DMS114 treated with DMSO at 0.1 percent for 48 hours (cell line): Measurements from ENCODE around the gene TCERG1L.

Experiments
- DNase-seq: peaks from one replicate; lab custom pipeline; 2025; ENCODE audit not compliant: unreplicated experiment; lab: John Stamatoyannopoulos, UW

Gene TCERG1L

DNA sequence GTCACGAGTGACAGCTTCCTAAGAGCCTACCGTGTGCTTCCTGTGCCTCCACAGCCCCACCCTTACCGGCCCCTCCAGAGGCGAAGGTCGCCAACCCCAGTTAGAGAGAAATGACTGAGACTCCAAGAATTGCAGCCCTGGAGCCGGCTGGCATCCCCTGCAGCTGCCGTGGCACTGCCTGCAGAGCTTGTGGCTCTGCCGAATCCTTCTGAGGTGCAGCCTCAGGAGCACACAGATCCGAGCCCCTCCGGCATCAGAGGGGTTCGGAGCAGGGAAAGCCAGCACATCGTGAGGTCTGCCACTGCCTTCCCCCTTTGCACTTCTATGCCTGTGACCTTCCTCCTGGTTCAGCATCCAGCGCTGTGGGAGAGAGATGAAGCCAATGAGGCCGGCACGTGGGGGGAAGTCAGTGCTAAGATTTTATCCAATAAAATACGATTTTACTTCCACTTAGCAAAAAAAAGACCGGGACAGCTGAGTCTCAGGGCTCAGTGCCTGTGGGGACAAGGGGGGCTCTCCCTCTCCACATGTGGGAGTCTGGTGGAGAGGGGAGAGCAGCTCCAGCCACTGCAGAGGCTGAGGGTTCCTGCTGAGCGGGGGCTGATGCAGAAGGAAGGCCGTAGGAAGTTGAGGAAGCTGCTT lies 80.1 kb downstream of the TCERG1L start:
- DNase-seq = no peak

GRCh38 chr10:131230641-131231322 lies 80.7 kb downstream of the TCERG1L start:
- no peak for DNase-seq

DNA sequence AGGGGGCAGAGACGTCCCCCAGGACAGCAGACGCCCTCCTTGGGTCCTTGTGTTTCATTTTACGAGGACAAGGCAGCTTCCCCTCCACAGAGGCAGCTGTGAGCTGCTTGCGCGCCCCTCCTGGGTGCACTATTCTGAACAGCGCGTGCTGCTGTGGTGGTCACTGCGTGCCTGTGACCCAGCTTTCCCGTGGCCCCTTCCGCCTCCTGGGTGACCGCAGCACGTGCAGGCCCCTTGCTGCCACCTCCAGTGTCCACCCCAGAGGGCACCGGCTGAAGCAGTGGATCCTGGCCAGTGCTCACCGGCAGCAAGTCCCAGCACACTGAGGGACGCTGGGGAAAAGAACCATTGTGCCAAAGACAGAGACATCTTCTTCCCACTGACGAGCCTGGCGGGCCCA lies 81.4 kb downstream of the TCERG1L start:
- DNase-seq = no peak

DNA sequence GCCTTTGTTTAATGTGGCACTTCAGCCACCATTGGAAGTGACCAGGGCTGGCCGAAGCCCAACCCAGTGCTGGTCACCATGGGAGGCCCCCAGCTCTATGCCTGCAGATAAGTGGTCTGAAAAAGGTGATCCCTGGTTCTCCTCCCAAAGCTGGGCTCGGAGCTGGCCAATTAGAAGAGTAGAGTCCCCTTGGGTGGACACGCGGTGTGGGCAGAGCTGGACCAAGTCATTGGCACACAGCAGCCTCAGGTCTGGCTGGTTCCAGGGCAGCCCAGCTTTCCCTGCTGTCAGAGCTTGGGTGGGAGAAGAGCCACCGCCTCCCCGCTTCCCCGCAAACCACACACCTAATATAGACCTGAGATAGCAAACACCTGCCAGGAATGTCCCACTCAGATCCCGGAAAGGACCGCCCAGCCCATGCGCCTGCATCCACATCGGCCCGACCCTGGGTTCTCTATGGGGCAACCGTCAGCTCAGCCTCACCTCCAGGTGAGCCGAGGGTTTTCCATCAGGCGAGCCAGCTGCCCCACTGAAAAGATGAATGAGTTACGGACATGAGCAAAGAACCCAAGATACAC lies 84.3 kb downstream of the TCERG1L start:
- DNase-seq = no peak

DNA sequence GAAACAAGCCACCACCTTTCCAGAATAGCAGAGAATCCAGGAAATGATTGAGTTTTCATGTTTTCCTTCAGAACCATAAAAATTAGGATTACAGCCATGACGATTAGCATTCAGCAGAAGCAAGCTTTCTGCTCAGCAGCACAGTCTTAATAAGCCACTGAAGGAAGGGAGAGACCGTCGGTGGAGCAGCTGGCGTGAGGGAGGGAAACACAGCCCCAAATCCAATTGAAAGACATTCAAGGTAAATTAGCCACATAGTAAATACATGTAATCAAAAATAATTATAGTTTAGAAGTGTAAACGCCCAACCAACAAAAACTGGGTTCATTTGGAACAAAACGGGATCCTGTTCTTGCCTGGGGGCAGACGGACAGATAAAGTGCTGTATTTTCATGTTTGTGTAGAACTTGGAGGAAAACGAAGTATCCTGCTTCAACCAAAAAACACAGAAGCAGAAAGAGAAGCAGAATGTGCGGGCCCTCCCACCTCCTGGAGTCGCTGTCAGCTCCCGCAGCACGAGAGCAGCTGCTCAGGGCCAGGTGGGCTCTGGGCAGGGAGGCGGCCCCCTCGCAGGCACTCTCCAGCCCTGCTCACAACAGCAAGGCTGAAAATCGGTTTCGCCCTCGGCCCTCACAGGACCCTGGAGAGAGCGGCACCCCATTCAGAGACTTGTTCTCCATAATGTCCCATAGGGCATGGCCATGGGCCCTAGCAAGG lies 84.9 kb downstream of the TCERG1L start:
- DNase-seq = no peak

- no peak for DNase-seq
These were observed 87.4 kb downstream of the TCERG1L start for GRCh38 chr10:131224106-131224505.

DNA sequence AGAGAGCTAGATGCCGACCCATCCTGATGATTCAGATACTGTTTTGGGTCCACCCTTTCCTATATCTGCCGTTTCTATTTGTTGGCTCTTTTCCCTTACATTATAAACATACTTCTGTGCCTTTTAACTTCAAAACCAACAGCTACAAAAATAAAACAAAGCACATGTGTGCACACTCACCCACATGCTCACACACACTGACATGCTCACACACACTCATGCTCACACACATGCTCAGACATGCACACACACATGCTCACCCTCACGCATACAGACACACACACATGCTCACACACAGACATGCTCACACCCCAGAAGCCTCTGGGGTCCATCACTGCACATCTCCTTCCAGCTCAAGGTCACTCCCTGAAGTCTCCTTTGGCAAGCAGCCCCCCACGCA lies 88.1 kb downstream of the TCERG1L start:
- no peak for DNase-seq

GRCh38 chr10:131222986-131223385 lies 88.5 kb downstream of the TCERG1L start:
- no peak for DNase-seq

DNA sequence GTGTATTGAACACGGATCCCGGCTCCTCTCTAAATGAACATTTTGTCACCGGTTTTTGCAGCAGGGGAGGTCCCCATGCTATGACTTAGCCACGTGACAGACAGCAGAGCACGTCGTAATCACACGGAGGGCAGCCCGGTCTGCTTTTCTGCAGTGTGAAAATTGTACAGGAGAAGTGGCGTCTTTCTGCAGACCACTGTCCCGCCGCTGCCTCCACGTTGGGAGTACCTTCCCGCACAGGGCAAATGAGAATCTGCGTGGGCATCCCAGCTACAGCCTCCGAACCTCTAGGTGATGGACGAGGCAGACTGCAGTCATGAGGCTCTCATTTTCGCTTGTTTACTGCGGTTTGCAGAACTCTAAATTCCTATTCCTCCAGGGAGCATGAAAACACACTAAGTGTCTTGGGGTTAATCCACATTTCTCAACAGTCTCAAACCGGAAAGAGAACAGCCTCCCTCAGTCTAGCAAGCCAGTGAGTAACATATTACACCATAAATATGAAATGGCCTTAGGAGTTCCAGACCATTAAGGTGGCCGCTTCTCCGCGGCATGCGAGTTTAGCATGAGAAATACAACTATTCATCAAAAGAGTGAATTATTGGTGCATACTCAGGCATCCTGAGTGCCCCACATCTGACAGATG lies 89.8 kb downstream of the TCERG1L start:
- no peak for DNase-seq

DNA sequence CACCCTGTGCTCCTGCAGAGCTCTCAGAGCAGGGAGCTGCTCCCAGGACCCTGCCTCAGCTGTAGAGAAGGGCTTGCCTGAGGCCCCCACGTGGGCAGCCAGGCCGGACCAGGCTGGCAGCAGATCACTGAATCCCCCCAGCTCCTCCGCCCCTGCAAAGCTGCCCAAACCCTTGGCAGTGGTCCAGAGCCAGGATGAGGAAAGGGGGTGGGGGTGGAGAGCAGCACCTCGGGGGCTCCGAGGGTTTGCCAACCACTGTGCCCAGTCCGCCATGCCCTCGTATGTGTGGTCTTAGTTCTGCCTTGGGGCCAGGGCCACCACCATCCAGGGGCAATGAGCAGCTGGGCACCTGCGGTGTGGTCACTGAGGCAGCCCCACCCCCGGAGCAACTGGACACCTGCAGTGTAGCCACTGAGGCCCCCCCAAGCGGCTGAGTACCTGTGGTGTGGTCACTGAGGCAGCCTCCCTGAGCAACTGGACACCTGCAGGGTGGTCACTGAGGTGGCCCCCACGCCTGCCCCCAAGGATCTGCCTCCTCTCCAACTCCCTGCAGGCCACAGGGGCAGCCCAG lies 90.8 kb downstream of the TCERG1L start:
- no peak for DNase-seq

- DNase-seq = no peak
These were observed 91.5 kb downstream of the TCERG1L start for GRCh38 chr10:131219955-131220489.

DNA sequence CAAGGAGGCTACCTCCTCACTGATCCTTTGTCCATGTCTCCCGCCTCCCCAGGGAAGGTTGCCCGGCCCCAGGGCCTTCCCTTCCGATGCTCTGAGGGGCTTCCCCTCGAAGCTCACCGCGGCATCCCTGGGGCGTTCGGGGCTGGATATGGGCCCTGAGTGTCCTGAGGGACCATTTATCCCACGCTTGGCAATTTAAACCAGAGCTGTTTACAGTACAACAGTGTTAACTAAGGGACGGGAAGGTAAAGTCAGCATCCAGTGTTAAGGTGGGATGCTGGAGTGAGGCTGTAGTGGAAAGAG lies 92.0 kb downstream of the TCERG1L start:
- DNase-seq = no peak

DNA sequence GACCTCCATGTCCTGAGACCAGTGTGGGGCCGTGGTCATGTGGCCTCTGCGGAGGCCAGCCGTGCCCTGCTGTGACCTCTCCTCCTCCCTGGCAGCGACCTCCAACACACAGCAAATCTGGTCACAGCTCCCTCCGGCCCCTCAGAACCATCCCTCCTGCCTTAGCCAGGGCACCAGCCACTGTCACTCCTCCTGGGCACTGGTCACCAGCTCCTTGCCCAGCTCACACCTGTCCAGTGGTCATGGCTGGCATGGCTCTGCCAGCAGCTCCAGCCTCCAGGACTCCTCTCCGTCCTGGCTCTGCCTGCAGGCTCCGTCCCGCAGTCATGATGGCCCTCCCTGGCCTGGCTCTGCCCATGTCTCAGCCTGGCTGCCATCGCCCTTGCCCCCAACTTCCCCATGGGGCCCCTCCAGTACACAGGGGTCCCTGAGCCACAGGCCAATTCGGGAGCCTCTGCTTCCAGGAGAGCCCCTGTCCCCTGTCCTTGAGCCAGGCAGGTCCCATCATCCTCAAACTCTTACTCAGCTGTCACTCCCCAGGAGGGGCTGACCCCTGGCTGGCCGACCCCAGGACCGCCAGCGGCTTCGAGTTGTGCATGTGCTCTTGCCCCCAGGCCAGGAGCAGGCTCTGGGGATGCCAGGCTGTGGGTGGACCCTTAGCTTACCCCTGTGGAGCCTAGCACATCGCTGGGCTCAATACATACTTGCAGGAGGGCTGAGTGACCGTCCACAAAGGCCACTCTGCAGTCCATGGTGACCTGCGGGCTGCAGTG lies 92.5 kb downstream of the TCERG1L start:
- DNase-seq = no peak

DNA sequence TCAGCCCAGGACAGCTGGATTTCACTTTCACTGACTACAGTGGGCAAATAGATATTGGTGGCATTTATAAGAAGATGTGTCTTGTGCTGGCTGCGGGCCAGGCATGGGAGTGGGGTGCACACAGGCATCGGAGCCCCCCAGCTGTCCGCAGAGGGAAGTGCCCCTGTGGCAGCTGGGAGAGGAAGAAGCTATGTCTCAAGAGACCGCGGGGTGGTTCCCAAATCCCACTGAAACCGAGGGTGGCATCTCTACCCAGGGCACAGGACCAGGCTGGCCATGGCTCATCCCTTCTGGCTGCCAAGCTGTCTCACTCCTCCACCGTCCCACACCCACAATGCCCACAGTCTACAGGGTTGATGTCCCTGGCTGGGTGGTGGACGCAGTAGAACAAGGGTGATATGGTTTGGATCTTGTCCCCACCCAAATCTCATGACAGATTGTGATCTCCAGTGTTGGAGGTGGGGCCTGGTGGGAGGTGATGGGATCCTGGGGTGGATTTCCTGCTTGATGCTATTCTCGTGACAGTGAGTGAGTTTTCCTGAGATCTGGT lies 94.8 kb downstream of the TCERG1L start:
- DNase-seq = no peak

- DNase-seq = no peak
These were observed 95.7 kb downstream of the TCERG1L start for GRCh38 chr10:131215776-131216175.

GRCh38 chr10:131214521-131215244 lies 96.8 kb downstream of the TCERG1L start:
- DNase-seq = no peak

GRCh38 chr10:131213741-131214505 lies 97.6 kb downstream of the TCERG1L start:
- no peak for DNase-seq

DNA sequence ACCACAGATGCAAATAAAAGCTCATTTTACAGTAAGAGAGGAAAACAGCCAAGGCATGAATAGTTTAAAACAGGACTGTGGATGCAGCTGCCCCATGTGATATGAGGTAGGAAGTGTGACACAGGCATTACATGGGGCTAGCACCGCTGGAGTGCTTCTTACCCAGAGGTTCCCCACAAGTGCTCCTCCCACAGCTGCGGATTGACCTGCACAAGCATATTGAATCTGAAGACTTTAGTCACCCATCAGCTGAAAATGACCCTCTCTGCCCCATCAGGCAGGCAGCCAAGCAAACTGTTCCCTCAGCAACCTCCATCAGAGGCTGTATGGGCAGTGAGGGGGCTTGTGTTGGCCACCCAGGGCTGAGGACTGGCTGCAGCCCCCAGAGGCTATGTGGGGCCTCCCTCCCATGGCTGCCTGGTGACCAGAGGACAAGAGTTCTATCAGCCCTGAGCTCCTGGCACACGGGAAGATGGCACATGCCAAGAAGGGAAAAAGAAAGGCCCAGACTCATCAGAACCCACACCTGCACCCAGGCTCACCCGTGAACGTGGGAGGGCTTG lies 98.7 kb downstream of the TCERG1L start:
- no peak for DNase-seq
